NT2/D1 (cell line): Measurements from ENCODE around the gene NMRK2.

ENCODE experiments used
- SUZ12 ChIP-seq: IDR thresholded peaks from 2 replicates; pipeline ENCODE4 v1.6.1; 2011; ENCODE audit not compliant: insufficient read length, insufficient read depth; ENCODE audit errors: extremely low read depth
- YY1 ChIP-seq: IDR thresholded peaks from 2 replicates; pipeline ENCODE4 v1.6.1; 2011; ENCODE audit not compliant: insufficient read length, insufficient read depth
- ZNF274 ChIP-seq: IDR thresholded peaks from 2 replicates; pipeline ENCODE4 v1.6.1; 2011; ENCODE audit warnings: mild to moderate bottlenecking, low read depth, low read length

DNA sequence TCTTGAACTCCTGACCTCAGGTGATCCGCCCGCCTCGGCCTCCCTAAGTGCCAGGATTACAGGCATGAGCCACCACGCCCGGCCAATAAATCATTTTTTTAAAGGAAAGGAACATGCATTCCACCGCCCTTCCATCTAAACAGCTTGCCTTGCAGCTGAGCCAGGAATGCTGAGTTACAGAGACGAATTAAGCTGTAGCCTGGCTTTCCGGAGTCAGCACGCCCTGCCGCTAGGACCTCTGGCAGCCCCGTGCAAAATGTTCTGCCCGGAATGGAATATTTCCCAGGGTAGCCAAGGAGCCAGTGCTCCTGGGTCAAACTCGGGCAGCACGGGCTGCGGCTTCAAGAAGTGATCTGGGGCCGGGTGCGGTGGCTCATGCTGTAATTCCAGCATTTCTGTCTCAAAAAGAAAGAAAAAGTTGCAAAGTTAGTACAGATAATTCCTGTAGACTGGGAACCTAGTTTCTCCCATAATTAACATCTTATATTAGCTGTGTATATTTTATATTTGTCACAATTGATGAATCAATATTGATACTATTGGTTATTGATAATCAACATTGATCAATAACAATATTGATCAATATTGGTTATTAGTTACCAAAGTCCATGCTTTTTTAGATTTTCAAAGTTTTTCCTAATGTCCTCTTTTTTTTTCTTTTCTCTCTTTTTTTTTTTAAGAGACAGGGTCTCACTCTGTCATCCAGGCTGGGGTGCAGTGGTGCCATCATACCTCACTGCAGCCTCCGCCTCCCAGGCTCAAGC is 33.2 kb upstream of the NMRK2 start:
- TF ChIP-seq YY1 (no peak), ZNF274 (no peak), SUZ12 (no peak)
